Measurements from ENCODE around the gene EFNA5. TPM values are rescaled to one million over a fixed set of nuclear protein-coding genes. Genes with fewer than 3 reads are reported as not detected.

EFNA5 gene
- total RNA-seq, 1 donor from 2014 or later: 2.2 TPM

DNA sequence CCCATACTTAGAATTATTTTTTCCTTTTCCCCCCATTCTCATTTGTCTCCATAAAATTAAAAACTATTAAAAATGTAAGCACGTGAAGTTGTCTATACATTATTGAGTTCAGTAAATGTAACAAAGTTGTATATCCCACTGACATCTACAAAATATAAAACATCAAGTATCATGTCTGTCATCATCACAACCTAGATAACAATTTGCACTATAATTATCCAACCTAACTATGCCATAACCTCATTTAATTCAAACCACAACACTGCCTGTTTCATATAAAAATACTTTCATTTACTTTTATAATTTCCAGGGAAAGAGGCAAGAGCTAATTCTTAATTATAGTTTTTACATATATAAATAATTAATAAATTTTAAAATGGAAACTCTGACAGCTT, 9.1 kb downstream of the EFNA5 start:
- intact Hi-C loops (cut with DNase I): no loop called here
- TF ChIP-seq, protein P1, sequence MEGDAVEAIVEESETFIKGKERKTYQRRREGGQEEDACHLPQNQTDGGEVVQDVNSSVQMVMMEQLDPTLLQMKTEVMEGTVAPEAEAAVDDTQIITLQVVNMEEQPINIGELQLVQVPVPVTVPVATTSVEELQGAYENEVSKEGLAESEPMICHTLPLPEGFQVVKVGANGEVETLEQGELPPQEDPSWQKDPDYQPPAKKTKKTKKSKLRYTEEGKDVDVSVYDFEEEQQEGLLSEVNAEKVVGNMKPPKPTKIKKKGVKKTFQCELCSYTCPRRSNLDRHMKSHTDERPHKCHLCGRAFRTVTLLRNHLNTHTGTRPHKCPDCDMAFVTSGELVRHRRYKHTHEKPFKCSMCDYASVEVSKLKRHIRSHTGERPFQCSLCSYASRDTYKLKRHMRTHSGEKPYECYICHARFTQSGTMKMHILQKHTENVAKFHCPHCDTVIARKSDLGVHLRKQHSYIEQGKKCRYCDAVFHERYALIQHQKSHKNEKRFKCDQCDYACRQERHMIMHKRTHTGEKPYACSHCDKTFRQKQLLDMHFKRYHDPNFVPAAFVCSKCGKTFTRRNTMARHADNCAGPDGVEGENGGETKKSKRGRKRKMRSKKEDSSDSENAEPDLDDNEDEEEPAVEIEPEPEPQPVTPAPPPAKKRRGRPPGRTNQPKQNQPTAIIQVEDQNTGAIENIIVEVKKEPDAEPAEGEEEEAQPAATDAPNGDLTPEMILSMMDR (IDR thresholded peaks at IDR 0.05): no peak

DNA sequence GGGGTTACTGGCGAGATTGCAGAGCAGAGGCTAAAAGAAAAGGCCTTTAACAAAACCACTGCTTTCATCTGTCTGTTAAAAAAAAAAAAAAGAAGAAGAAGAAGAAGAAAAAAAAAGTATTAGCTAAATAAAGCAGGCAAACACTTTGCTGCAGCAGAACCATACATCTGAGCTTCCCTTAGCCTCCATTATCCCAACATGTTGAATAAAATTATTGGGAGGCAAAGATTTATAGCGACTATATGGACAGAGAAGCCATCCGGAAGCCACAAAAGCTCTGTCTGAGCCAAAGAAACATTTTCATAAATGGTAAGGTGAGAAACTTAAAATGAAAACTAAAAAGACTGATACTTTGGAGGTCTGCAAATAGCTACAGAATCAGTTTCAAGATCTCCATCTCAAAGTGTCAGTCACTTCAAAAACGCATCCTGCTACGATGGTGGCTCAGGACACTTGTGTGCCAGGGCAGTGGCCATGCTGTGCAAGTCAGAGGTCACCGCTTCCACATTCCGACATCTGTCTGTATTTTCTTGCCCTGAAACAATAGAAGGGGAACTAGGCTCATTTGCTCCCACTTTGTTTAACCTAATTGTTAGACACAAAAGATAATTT, 9.6 kb downstream of the EFNA5 start:
- no peak overlapping the region for H3K27ac ChIP-seq
- H3K4me1 ChIP-seq: no peaks in the 10 kb centered on the region
- no peaks in the 10 kb centered on the region for H3K36me3 ChIP-seq
- intact Hi-C loops (cut with DNase I): no loop called here
- TF ChIP-seq, protein P1 (IDR thresholded peaks at IDR 0.05): no peak
- DNase-seq (ENCODE audit: low spot score in 2 of 2): no peak
- H3K4me3 ChIP-seq: no peak overlapping the region
- no peaks in the 10 kb centered on the region for H3K27me3 ChIP-seq
- no peaks in the 10 kb centered on the region for H3K9me3 ChIP-seq

More for the DNA sequence above, 9.1 kb downstream of the EFNA5 start:
- DNase-seq (ENCODE audit: low spot score in 2 of 2): no peak
- H3K27ac ChIP-seq: no peak overlapping the region
- H3K4me3 ChIP-seq: no peak overlapping the region
- H3K27me3 ChIP-seq: no peaks in the 10 kb centered on the region
- no peaks in the 10 kb centered on the region for H3K4me1 ChIP-seq
- H3K36me3 ChIP-seq: no peaks in the 10 kb centered on the region
- no peaks in the 10 kb centered on the region for H3K9me3 ChIP-seq

DNA sequence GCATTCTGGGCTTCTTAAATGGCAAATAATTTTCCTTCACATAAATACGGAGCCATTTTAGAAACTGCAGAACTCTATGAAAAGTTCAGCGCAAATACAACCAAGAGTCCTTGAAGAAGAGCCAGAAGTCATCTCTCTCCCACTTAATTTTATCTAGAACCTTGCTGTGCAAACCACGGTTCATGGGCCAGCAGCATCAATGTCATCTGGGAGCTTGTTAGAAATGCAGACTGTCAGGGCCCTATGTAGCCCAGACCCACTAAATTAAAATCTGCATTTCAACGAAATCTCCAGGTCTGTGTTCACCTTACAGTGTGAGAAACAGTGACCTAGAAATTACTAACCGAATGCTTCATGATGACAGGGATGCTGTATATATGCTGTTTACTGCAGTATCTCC, 12.2 kb downstream of the EFNA5 start:
- Histone ChIP-seq H3K27ac (no peak overlapping the region), H3K4me1 (no peaks in the 10 kb centered on the region), H3K27me3 (no peaks in the 10 kb centered on the region), H3K9me3 (no peaks in the 10 kb centered on the region), H3K36me3 (no peaks in the 10 kb centered on the region), H3K4me3 (no peak overlapping the region)
- TF ChIP-seq, protein P1 (IDR thresholded peaks at IDR 0.05): no peak
- DNase-seq (ENCODE audit: low spot score in 2 of 2): no peak
- intact Hi-C loops (cut with DNase I): no loop called here

DNA sequence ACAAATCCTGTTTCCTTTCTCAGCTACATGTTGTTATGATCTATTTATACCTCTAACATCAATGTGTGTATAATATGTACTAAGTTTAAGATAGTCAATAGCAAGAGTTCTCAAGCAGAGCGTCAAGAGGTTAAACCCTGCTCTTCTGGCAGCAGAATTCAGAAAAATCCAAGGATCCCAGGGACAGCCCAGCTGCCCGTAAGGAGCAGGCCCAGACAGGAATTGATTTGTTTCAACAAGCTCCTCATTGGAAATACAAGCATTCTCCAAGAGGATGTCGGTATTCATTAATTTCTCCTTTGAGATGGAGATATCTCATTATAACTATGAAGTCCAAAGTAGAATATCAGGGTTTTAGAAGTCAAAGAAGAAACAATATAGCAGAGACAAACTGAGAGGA, 14.9 kb downstream of the EFNA5 start:
- H3K36me3 ChIP-seq: no peaks in the 10 kb centered on the region
- no peak overlapping the region for H3K4me3 ChIP-seq
- no peaks in the 10 kb centered on the region for H3K4me1 ChIP-seq
- H3K9me3 ChIP-seq: no peaks in the 10 kb centered on the region
- no peak overlapping the region for H3K27ac ChIP-seq
- TF ChIP-seq, protein P1 (IDR thresholded peaks at IDR 0.05): no peak
- no peaks in the 10 kb centered on the region for H3K27me3 ChIP-seq
- no peak for DNase-seq (ENCODE audit: low spot score in 2 of 2)
- intact Hi-C loops (cut with DNase I): no loop called here

DNA sequence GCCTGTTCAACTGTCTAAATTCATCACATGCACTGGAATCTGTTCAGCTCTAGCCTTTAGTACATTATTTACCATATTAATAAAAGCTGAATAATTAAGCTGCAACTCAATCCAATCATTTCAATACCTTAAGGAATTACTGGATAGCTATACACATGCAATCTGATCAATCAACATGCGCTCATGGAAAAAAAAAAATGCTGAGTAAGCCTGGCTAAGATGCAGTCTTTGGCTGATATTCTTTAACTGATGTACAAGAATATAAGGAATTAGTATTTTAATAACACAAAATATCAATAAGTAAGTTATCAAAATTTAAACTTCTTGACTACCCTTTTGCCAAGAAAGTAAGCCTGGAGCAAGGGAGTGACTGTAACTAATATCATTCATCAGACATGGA, 15.9 kb downstream of the EFNA5 start:
- no peak for DNase-seq (ENCODE audit: low spot score in 2 of 2)
- Histone ChIP-seq H3K4me1 (no peaks in the 10 kb centered on the region), H3K9me3 (no peaks in the 10 kb centered on the region), H3K4me3 (no peak overlapping the region), H3K27me3 (no peaks in the 10 kb centered on the region), H3K36me3 (no peaks in the 10 kb centered on the region), H3K27ac (no peak overlapping the region)
- TF ChIP-seq, protein P1 (IDR thresholded peaks at IDR 0.05): no peak
- intact Hi-C loops (cut with DNase I): no loop called here

DNA sequence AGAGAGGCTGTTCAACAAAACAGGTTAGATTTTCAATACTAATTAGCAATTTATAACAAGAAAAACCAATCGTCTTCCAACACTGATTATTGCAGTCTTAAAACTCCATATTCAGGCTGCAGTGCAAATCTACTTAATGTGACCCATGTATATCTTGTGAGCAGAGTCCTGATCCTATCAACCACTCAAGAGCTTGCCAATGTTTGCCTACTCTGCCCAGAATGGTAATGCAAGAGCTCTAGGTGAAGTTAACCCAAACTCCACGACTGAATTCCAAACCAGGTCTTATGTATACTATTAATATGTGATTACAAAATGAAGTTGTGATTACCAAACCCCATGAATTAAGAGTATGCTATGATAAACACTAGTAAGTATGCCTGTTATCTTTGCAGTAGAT, 17.1 kb downstream of the EFNA5 start:
- H3K9me3 ChIP-seq: no peaks in the 10 kb centered on the region
- no peaks in the 10 kb centered on the region for H3K36me3 ChIP-seq
- intact Hi-C loops (cut with DNase I): no loop called here
- no peaks in the 10 kb centered on the region for H3K27me3 ChIP-seq
- no peak overlapping the region for H3K27ac ChIP-seq
- TF ChIP-seq, protein P1 (IDR thresholded peaks at IDR 0.05): no peak
- no peaks in the 10 kb centered on the region for H3K4me1 ChIP-seq
- DNase-seq (ENCODE audit: low spot score in 2 of 2): no peak
- no peak overlapping the region for H3K4me3 ChIP-seq
